Activated T-helper 1 cell treated with anti-CD3 and anti-CD28 coated beads, Interleukin-12 subunit alpha, Interleukin-12 subunit beta, Interleukin-2, Interleukin-4 antibody, amounts not matched to agents 30 ng/mL and 10 ng/mL and 1 ng/mL, durations not matched to agents 14 hours and 24 hours and 36 hours (primary cell): ENCODE data around the gene CNIH4. TPM values are rescaled to one million over a fixed set of nuclear protein-coding genes. Genes with fewer than 3 reads are reported as not detected.

Experiments
- DNase-seq: peaks from one replicate; pipeline ENCODE4 v3.0.0; 2021; ENCODE audit warnings: low spot score
- H3K27ac Mint-ChIP-seq: one replicate; pipeline ENCODE4 v1.8.0; 2021; ENCODE audit warnings: mild to moderate bottlenecking, mixed read lengths
- H3K27me3 Mint-ChIP-seq: one replicate; pipeline ENCODE4 v1.8.0; 2022; ENCODE audit warnings: mild to moderate bottlenecking, moderate library complexity, mixed read lengths; ENCODE audit not compliant: insufficient read depth
- H3K36me3 Mint-ChIP-seq: one replicate; pipeline ENCODE4 v1.8.0; 2021; ENCODE audit warnings: low read depth, mixed read lengths
- H3K4me1 Mint-ChIP-seq: one replicate; pipeline ENCODE4 v1.8.0; 2021; ENCODE audit warnings: low read depth, mixed read lengths
- H3K4me3 Mint-ChIP-seq: one replicate; pipeline ENCODE4 v1.8.0; 2021; ENCODE audit warnings: mild to moderate bottlenecking, moderate library complexity, mixed read lengths
- H3K9me3 Mint-ChIP-seq: one replicate; pipeline ENCODE4 v1.8.0; 2021; ENCODE audit warnings: mixed read lengths
- intact Hi-C: fragments of 100-400 bp; cut with micrococcal nuclease; formaldehyde crosslinking; loops from one replicate; pipeline ENCODE4 v1.15.1; 2024
- total RNA-seq: library from RNA; stranded (reverse); gene quantifications from 2 replicates; pipeline ENCODE4 v1.2.3, GENCODE V29; 2022

The CNIH4 gene
- total RNA-seq, 1 donor from 2014 or later: 82.3 TPM

DNA sequence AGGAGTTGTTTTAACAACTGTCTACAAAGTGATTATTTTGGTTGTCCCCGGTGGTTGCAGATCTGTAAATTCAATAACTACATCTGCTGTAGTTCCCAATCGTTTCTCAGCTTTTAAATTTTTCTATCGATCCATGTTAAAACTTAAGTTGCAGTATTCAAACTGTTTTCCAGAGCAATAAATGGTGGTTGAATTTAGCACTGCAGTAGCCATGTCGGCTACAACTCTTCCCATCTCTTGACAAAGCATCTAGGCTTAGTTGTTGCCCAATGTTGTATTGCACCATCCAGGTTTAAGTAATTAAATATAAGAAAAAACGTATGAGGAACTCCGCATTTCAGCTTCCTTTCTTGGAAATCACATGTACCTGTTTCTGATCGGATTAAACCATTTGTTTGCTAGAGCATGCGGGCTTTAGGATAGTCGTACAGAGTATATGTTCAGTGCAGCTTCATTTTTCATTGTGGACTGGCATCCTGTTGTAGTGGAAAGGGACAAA lies 996 bp downstream of the CNIH4 start:
- intact Hi-C loops: loop anchor here (1.0 to 5.0 kb wide), 4 partner anchors 11 to 1645 kb away; partner anchors contain the start of genes AIDA and BROX
- H3K27me3 Mint-ChIP-seq: no peaks in the 10 kb centered on the region
- peaks cover 35% of the 10 kb centered on the region for H3K4me1 Mint-ChIP-seq
- peak overlapping the region; percentile 87 for H3K4me3 Mint-ChIP-seq
- H3K27ac Mint-ChIP-seq: peak overlapping the region; percentile 80
- no peaks in the 10 kb centered on the region for H3K9me3 Mint-ChIP-seq
- peaks cover 22% of the 10 kb centered on the region for H3K36me3 Mint-ChIP-seq
- no peak for DNase-seq

DNA sequence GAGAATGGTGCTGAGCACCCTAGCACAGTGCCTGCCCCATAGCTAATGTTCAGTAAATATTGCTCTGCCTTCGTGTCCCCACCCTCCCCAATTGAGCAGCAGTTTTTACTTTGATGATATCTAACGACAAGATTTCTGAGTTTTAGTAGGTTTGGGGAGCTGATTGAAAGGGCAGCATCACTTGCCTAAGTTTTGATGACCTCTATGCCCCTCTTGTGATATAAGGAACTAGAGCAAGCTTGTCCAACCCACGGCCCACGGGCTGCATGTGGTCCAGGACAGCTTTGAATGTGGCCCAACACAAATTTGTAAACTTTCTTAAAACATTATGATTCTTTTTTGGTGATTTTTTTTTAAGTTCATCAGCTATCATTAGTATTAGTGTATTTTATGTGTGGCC lies 1.6 kb downstream of the CNIH4 start:
- peaks cover 40% of the 10 kb centered on the region for H3K4me1 Mint-ChIP-seq
- DNase-seq: no peak
- no peaks in the 10 kb centered on the region for H3K27me3 Mint-ChIP-seq
- intact Hi-C loops: loop anchor here (5.0 kb wide), 2 partner anchors 139 to 1646 kb away; partner anchors contain the start of genes AIDA and BROX
- H3K4me3 Mint-ChIP-seq: peak overlapping the region; percentile 87
- no peaks in the 10 kb centered on the region for H3K9me3 Mint-ChIP-seq
- H3K36me3 Mint-ChIP-seq: peaks cover 25% of the 10 kb centered on the region
- no peak overlapping the region for H3K27ac Mint-ChIP-seq

DNA sequence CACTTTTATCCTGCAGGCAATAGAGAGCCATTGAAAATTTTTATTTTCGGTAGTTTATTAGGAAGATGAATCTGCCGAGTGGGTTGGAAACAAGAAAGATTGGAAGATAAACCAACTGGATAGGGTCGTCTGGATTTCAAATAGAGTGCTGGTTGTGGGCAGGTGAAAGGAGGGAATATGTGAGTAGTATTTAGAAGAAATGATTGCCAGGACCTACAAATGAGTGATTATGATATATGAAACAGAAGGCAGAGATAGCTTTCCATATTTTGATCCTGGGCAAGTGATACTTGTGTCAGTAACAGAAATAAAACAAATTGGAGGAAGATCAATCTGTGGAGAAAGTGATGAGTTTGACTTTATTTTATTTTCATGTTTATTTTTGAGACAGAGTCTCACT lies 2.5 kb downstream of the CNIH4 start:
- Mint-ChIP-seq H3K9me3 (no peaks in the 10 kb centered on the region), H3K4me1 (peaks cover 49% of the 10 kb centered on the region)
- intact Hi-C loops: loop anchor here (5.0 kb wide), 2 partner anchors 138 to 1647 kb away; partner anchors contain the start of genes AIDA and BROX

DNA sequence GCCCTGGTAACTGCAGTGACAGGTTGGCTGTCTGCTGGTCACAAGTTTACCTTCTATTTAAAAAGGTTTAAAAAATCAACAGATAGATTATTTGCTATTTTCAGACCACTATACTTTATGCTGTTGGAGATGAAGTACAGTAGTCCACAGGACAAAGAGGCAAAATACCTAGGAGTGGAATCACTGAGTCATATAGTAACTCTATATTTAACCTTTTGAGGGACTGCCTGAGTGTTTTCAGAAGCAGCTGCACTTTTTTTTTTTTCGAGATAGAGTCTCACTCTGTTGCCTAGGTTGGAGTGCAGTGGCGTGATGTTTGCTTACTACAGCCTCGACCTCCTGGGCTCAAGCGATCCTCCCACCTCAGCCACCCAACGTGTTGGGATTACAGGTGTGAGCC lies 11.7 kb downstream of the CNIH4 start:
- Mint-ChIP-seq H3K36me3 (peaks cover 72% of the 10 kb centered on the region), H3K9me3 (no peaks in the 10 kb centered on the region), H3K4me3 (peak overlapping the region; percentile 53), H3K27ac (peak overlapping the region; percentile 75), H3K4me1 (peaks cover 74% of the 10 kb centered on the region), H3K27me3 (no peaks in the 10 kb centered on the region)
- intact Hi-C loops: loop anchor here (1.0 kb wide), 2 partner anchors 11 to 12 kb away; no protein-coding TSS in a partner anchor
- no peak for DNase-seq

More for the DNA sequence above, 2.5 kb downstream of the CNIH4 start:
- no peak for DNase-seq
- peak overlapping the region; percentile 43 for H3K4me3 Mint-ChIP-seq
- peak overlapping the region; percentile 63 for H3K27ac Mint-ChIP-seq
- H3K36me3 Mint-ChIP-seq: peaks cover 33% of the 10 kb centered on the region
- no peaks in the 10 kb centered on the region for H3K27me3 Mint-ChIP-seq

DNA sequence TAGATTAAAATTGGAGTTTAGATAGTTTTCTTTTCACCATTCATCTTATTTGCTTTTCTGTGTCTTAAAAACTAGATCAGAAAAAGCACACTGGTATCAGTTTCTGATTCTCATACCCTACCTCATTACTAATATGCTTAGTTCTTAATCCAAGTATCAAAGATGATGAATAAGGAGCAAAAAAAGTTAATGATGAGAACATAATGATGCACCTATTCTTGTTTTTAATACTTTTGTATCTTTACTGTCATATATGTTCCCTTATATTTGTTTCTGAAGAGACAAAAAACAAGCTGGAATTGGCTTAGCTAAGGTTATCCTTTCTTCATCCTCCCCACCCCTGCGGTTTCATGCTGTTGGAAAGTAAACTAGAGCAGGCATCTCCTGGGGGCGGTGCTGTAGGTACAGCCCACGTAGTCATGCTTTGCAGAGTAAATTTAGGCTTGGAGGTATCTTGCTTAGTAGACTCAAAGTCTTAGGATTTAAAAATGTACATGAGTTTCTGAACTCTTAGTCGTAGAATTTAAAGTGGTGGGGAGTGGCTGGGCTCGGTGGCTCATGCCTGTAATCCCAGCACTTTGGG lies 16.4 kb downstream of the CNIH4 start:
- DNase-seq: no peak
- Mint-ChIP-seq H3K27me3 (no peaks in the 10 kb centered on the region), H3K4me1 (peaks cover 85% of the 10 kb centered on the region), H3K27ac (no peak overlapping the region), H3K36me3 (peaks cover 77% of the 10 kb centered on the region), H3K4me3 (no peak overlapping the region), H3K9me3 (no peaks in the 10 kb centered on the region)
- intact Hi-C loops: no loop called here

DNA sequence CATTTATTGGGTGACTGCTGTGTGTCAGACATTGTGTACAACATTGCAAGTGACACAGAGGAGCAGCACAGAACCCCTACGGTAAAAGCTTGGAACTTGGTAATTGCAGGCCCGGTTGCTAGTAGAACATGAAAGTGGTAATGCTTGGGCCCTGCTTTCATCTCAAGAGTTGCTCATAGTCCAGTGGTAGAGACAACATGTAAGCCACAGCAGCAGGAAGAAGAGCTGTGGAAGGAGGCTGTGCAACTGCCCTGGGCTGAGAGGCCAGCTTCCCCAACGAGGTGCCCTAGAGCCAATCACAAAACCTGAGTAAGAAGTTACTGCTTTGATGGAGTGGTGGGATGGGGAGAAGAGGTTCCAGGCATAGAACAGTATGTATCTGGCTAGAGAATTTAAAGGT lies 18.4 kb downstream of the CNIH4 start:
- Mint-ChIP-seq H3K4me1 (peaks cover 85% of the 10 kb centered on the region), H3K27me3 (no peaks in the 10 kb centered on the region), H3K27ac (peak overlapping the region; percentile 84), H3K9me3 (no peaks in the 10 kb centered on the region), H3K36me3 (peaks cover 74% of the 10 kb centered on the region), H3K4me3 (peak overlapping the region; percentile 63)
- DNase-seq: no peak
- intact Hi-C loops: no loop called here

DNA sequence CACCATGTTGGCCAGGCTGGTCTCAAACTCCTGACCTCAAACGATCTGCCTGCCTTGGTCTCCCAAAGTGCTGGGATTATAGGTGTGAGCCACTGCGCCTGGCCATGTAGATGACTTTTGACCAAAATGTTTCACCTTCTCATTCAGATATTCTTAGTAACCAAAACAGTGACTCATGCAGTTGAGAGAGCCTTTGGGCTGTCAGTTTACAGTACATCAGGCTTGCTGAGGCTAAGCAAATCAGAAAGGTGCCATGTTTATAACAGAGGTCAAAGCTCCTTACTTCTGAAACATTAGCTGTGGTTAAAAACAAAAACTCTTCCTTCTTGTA lies 21.0 kb downstream of the CNIH4 start:
- intact Hi-C loops: loop anchor here (1.0 to 2.0 kb wide), 3 partner anchors 21 to 209 kb away; partner anchors contain the start of gene CNIH4

DNA sequence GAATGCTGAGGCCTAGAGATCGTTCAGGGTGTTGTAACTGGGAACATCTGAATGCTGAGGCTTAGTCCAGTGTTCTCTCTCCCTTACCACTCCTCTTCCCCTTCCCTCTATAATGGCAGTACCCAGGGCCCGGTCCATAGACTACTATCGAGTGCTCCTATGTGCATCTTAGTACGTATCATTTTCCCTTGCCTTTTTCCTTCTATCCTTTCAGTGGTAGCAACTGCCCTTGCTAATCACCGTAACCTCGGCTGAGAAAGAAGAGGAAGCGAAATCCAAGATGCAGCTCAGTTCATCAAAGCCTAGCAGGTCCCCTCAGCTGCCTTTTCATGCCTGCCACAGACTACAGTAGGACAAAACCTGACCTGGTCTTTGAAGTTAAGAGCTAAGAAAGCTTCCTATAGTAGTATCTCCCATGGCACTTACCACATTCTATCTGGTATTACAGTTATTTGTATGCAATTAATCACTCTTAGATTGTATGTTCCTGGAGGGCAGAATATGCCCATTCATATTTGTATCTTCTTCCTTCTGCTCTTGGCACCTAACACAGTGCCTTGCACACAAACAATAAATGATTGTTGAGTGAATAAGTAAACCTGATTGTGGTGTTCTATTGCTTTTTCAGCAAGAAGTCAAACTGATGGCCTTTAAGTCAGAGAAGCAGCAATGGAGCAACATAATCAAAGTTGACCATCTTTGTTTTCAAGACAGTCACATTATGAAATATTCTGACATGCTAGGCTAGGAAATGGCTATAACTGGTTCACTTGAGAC lies 22.4 kb downstream of the CNIH4 start:
- H3K9me3 Mint-ChIP-seq: no peaks in the 10 kb centered on the region
- peak overlapping the region; percentile 59 for H3K4me3 Mint-ChIP-seq
- H3K4me1 Mint-ChIP-seq: peaks cover 89% of the 10 kb centered on the region
- H3K27me3 Mint-ChIP-seq: no peaks in the 10 kb centered on the region
- H3K27ac Mint-ChIP-seq: peak overlapping the region; percentile 43
- peaks cover 63% of the 10 kb centered on the region for H3K36me3 Mint-ChIP-seq
- no peak for DNase-seq
- intact Hi-C loops: no loop called here

More for the DNA sequence above, 21.0 kb downstream of the CNIH4 start:
- DNase-seq: no peak
- H3K36me3 Mint-ChIP-seq: peaks cover 70% of the 10 kb centered on the region
- H3K27me3 Mint-ChIP-seq: no peaks in the 10 kb centered on the region
- peaks cover 91% of the 10 kb centered on the region for H3K4me1 Mint-ChIP-seq
- peak overlapping the region; percentile 66 for H3K4me3 Mint-ChIP-seq
- H3K27ac Mint-ChIP-seq: peak overlapping the region; percentile 94
- no peaks in the 10 kb centered on the region for H3K9me3 Mint-ChIP-seq

DNA sequence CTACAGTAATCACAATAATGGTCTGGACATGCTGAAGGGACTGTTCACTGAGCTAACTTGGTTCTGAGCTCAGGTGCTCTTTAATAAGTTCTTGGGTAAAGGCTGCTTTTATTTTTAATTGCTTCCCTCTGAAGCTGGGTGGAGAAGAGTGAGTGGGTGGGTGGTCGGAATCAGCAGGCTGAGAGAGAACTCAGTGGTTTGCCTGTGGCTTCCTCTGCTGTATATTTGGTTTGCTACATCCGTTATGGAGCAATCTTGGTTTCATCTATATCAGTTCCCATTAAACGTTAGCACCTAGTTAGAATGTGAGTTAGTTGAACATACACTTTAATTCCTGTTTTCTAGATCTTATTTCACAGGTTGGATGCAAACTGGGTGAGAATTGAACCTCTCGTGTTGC lies 23.3 kb downstream of the CNIH4 start:
- H3K9me3 Mint-ChIP-seq: no peaks in the 10 kb centered on the region
- peak overlapping the region; percentile 80 for H3K27ac Mint-ChIP-seq
- peak; percentile 49 for DNase-seq
- H3K27me3 Mint-ChIP-seq: no peaks in the 10 kb centered on the region
- intact Hi-C loops: loop anchor here (1.0 to 5.0 kb wide), 4 partner anchors 12 to 533 kb away; partner anchors contain the start of genes DEGS1 and TP53BP2
- H3K4me3 Mint-ChIP-seq: peak overlapping the region; percentile 59
- H3K4me1 Mint-ChIP-seq: peaks cover 79% of the 10 kb centered on the region
- H3K36me3 Mint-ChIP-seq: peaks cover 58% of the 10 kb centered on the region

DNA sequence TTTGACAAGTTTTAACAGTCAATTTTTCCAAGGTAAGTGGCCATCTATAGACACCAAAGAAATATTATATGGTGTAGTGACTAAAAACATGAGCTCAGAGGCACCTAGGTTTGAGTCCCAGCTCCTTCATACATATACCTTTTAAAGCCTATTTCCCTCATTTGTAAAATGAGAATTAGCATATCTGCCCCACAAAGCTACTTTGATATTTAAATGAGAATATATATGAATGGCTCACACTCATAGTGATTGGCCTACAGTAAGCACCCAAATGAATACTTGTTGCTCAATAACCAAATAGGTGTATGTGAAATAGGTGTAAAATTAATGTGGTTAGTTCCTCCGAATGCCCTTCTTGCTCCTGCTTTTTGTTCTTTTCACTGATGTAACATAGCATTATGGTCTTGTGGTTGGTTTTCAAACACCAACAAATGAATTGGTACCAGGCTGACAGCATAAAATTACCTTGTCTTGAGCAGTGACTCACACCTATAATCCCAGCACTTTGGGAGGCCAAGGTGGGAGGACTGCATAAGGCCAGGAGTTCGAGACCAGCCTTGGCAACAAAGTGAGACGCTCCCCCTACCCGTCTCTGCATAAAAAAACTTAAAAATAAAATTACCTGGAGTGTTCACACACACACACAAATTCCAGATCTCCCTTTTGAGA lies 25.3 kb downstream of the CNIH4 start:
- no peaks in the 10 kb centered on the region for H3K9me3 Mint-ChIP-seq
- intact Hi-C loops: loop anchor here (1.0 to 5.0 kb wide), 5 partner anchors 51 to 535 kb away; partner anchors contain the start of genes DEGS1, NVL and TP53BP2
- peak overlapping the region; percentile 80 for H3K27ac Mint-ChIP-seq
- H3K27me3 Mint-ChIP-seq: no peaks in the 10 kb centered on the region
- H3K4me3 Mint-ChIP-seq: peak overlapping the region; percentile 70
- H3K4me1 Mint-ChIP-seq: peaks cover 72% of the 10 kb centered on the region
- DNase-seq: no peak
- H3K36me3 Mint-ChIP-seq: peaks cover 55% of the 10 kb centered on the region

DNA sequence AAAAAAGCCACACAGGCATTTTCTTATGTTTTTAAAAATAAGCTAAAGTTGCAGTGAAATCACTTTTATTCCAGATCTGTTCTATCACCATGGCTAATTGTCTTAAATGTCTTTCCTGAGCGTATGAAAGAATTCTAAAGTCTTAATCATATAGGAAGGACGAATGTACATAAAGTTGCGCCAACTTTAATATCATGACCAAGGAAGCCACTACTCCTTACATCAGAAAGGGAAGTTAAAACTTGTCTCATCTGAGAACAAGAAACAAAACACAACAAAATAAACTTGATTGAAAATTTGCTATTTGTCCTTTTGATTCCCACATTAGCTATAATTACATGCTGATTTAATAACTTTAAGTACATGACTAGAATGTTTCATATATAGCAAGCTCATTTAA lies 26.5 kb downstream of the CNIH4 start:
- intact Hi-C loops: loop anchor here (5.0 kb wide), 1 partner anchor 536 kb away; the partner anchor contains the start of gene TP53BP2
- H3K9me3 Mint-ChIP-seq: no peaks in the 10 kb centered on the region
- no peaks in the 10 kb centered on the region for H3K27me3 Mint-ChIP-seq
- no peak overlapping the region for H3K4me3 Mint-ChIP-seq
- H3K27ac Mint-ChIP-seq: peak overlapping the region; percentile 6
- H3K4me1 Mint-ChIP-seq: peaks cover 72% of the 10 kb centered on the region
- no peak for DNase-seq
- H3K36me3 Mint-ChIP-seq: peaks cover 54% of the 10 kb centered on the region

DNA sequence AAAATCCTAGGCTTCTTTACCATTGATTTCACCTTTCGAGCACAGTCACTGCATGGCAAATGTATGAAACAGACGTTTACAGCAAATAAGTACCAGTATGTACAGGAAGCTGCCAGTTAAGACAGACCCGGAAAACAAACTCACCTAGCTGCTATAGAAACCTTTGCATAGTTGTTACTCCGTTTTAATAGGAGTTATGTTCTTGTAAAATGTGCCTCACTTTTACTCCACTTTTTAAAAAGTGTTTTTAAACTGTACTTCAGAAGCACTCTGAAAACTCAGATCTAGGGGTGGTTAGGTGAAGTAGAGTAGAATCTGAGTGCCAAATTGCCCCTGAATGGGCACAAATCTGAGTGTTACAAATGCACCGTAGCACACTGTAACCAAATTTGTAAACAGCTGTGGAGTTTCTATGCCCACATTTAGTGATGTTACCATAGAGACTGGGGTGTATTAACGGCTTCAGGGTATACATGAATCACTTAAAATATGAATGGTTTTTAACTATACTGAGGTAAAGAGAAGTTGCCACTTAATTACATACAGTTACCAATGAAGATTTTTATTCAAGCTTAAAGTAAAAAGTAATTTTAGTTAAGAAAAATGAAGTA lies 30.7 kb downstream of the CNIH4 start:
- peak overlapping the region; percentile 5 for H3K4me3 Mint-ChIP-seq
- no peaks in the 10 kb centered on the region for H3K27me3 Mint-ChIP-seq
- H3K4me1 Mint-ChIP-seq: peaks cover 39% of the 10 kb centered on the region
- no peaks in the 10 kb centered on the region for H3K9me3 Mint-ChIP-seq
- intact Hi-C loops: loop anchor here (2.0 kb wide), 1 partner anchor 37 kb away; no protein-coding TSS in a partner anchor
- no peak for DNase-seq
- H3K36me3 Mint-ChIP-seq: peaks cover 51% of the 10 kb centered on the region
- no peak overlapping the region for H3K27ac Mint-ChIP-seq
